C4-2B (cell line): Measurements from ENCODE around the gene TMEM254.

Experiments
- CTCF ChIP-seq: fragments of 450-650 bp; conservative IDR thresholded peaks from 2 replicates; pipeline ENCODE4 v1.5.1; 2017; ENCODE audit warnings: mild to moderate bottlenecking
- ZFX ChIP-seq: fragments of 450-650 bp; IDR thresholded peaks from 2 replicates; pipeline ENCODE4 v1.6.1; 2017

- TF ChIP-seq CTCF (no peak), ZFX (no peak)
Observed at GRCh38 chr10:80050752-80051151, 27.7 kb upstream of the TMEM254 start.
